ENCODE measurements around the gene C1QTNF9B.
"Not testable (repeated sequence)": the region's sequence is repeated elsewhere in the genome, so short reads cannot be mapped to it uniquely, and the experiment has no call there.

Gene C1QTNF9B

DNA sequence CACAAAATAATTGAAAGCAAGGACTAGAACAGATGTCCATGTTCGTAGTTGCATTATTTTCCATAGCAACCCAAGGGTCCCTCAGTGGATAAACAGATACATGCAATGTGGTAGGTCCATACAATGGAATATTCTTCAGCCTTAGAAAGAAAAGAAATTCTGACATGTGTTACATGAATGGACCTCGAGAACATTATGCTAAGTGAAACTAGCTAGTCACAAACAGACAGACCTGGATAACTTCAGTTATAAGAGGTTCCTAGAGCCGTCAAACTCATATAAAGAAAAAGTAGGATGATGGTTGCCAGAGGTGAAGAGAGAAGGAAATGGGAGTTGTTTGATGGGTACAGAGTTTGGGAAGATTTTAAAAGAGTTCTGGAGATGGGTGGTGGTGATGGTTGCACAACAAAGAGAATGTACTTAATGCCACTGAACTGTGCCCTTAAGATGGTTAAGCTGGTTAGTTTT, at the start of gene C1QTNF9B:
C1QTNF9B (minus strand) TSS at position 51 of the 468 bp plus-strand sequence.
- not testable (repeated sequence) for DNase-seq

- no peak for DNase-seq
Observed at GRCh38 chr13:23946900-23947299, 49.6 kb upstream of the C1QTNF9B start.

GRCh38 chr13:23946067-23946466, 48.8 kb upstream of the C1QTNF9B start:
- no peak for DNase-seq

- DNase-seq: no peak
Observed at GRCh38 chr13:23945612-23946011, 48.3 kb upstream of the C1QTNF9B start.

- no peak for DNase-seq
Observed at GRCh38 chr13:23941211-23941610, 43.9 kb upstream of the C1QTNF9B start.

- not testable (repeated sequence) for DNase-seq
Observed at GRCh38 chr13:23939666-23940065, 42.4 kb upstream of the C1QTNF9B start.

DNA sequence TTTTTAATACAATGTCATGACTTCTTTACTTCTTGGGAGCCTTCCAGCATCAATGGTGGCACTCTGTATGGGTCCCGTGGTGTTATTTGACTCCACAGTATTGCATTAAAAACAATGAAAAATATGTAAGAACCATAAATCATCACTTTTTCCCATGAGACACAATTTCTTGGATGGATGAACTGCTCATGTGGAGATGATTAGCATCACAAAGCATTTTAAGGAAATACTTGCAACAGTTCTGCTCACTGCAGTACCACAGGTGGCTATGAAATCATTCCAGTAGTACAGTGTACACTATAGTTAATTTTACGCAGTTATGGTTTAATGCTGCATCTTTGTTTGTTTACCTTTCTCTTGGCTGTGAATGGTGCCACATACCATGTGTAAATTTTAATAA, 37.2 kb upstream of the C1QTNF9B start:
- no peak for DNase-seq

DNA sequence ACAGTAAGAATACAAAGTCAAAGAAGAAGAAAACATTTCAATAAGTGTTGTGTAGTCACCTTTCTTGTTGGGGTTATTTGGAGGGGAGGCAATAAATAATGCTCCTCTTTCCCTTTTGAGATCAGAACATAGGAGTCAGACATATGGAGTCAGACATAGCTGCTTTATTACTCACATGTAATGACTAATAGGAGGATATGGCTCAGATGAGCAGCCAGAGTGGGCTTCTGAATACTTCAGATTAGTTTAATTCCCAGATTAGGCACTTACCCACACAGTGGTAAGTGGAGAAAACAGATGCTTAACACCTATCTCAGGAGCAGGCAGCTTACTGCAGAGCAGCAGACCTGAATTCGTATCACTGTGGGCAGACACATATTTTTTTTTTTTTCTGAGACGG, 31.7 kb upstream of the C1QTNF9B start:
- no peak for DNase-seq

GRCh38 chr13:23923031-23923430, 25.7 kb upstream of the C1QTNF9B start:
- DNase-seq: no peak

GRCh38 chr13:23922005-23922932, 25.0 kb upstream of the C1QTNF9B start:
- DNase-seq: no peak

GRCh38 chr13:23921451-23921888, 24.2 kb upstream of the C1QTNF9B start:
- peak; percentile 7 to 69 (median 29) for DNase-seq

- no peak for DNase-seq
Observed at GRCh38 chr13:23919006-23919405, 21.7 kb upstream of the C1QTNF9B start.

DNA sequence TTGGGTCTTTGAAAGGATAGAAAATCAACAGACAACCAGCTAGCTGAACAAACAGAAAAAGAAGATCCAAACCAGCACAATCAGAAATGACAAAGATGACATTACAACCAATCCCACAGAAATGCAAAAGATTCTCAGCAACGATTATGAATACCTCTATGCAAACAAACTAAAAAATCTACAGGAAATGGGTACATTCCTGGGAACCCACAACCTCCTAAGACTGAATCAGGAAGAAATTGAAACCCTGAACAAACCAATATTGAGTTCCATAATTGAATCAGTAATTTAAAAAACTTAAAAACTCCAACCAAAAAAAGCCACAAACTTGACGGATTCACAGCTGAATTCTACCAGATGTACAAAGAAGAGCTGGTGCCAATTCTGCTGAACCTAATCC, 20.9 kb upstream of the C1QTNF9B start:
- DNase-seq: no peak

GRCh38 chr13:23915308-23915707, 18.0 kb upstream of the C1QTNF9B start:
- DNase-seq: peak in 2 of 3 experiments; percentile 26 to 70

DNA sequence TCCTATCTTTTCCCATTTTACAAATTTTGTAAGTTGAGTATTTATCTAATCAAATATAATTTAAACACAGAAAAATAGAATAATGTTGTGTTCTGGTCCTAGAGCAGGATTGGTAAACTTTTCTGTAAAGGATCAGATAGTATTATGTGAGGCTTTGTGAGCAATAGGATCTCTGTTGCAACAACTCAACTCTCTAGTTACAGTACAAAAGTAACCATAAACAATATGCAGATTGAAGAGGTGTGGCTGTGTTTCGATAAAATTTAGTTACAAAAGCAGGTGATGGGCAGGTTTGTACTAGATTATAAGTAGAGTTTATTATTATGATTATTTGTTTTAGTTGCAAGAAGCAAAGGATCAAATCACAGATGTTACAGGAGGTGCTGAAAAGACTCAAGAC, 15.2 kb upstream of the C1QTNF9B start:
- DNase-seq: no peak

GRCh38 chr13:23909606-23910005, 12.3 kb upstream of the C1QTNF9B start:
- DNase-seq: no peak

DNA sequence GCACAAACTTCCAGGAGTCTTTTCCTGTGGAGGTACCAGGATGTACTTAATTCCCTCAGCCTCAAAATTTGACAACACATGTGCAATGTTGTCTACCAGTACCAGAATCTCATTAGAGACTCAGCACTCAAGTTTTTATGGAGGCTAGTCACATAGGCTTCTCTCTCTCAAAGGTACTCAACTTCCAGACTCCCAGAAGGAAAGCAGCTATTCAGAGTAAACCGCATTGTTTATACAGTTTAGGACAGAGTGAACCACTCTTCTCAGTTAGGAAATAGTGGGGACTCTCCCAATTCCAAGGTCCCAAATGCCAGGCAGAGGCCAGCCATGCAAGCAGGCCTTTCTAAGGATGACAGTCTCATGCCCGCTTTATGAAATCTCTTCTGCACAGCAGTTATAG, 8.5 kb upstream of the C1QTNF9B start:
- no peak for DNase-seq

DNA sequence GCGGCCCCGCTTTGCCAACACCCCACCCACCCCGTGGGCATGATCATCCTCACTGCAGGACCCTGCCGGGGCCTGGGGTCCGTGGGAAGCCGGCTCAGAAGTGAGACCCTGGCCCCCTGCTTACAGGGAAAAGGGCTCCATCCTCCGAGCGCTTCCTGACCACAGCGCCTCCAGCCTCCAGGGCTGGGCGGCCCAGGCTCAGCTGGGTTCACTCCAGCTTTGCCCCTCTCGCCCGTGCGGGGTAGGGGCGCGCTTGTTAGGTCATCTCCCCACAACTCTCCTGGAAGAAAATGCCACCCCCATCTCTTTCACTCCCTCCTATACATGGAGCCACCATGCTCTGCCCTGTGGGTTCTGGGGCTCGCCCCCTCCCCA, 6.6 kb upstream of the C1QTNF9B start:
- DNase-seq: no peak

- DNase-seq: peak in 1 of 3 experiments; percentile 8
Observed at GRCh38 chr13:23902975-23903905, 5.9 kb upstream of the C1QTNF9B start.

GRCh38 chr13:23901365-23901764, 4.1 kb upstream of the C1QTNF9B start:
- DNase-seq: no peak

DNA sequence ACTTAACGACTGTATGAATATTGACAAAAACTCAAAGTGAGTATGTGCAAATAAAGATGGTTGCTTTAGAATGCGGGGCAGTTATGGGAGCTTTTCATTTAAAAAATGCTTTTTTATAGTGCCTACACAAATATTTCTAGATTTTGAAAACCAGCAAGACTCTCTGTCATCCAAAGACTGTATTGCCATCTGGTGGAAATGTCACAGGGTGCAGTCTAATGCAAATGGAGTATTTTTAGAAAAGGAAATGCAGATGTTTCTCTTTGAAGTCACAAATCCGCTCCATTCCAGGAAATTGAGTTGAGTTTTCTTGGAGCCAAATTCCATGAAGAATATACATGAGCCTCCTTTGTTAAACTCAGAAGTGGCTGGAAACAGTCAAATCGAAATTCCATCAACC, 2.3 kb upstream of the C1QTNF9B start:
- DNase-seq: peak in 2 of 3 experiments; percentile 2 to 44

GRCh38 chr13:23898101-23898500, 799 bp upstream of the C1QTNF9B start:
- DNase-seq: no peak

DNA sequence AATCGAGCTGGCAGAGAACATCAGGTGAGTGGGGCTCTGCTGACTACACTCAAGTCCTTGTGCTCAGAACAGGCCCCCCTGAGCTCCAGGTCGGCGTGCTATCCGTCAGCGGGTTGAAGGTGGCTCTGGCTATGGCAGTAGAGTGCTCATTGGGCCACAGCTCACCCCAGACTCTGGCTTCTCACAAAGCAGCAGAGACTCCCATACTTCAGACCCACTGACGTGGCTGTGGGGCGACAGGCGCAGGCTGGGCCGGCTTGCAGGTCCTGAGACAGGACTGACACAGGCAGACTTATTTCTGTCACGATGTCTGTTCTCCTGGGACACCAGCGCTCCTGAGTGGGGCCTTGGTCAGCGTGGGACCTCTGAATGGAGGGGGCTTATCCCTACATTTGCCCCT, 2.6 kb downstream of the C1QTNF9B start:
- not testable (repeated sequence) for DNase-seq
